HEK293 (cell line): ENCODE measurements around the gene HOXC10.

ENCODE experiments used
- CTCF ChIA-PET: fragments of 350-600 bp; formaldehyde crosslinking; extraction: SDS; loops from one replicate; lab custom pipeline; 2021; ENCODE audit warnings: antibody characterized with exemption; lab: Yijun Ruan, JAX
- POLR2A ChIA-PET: fragments of 300-600 bp; formaldehyde crosslinking; extraction: SDS; loops from one replicate; lab custom pipeline; 2020; ENCODE audit warnings: antibody characterized with exemption, inconsistent platforms; lab: Yijun Ruan, JAX
- H3K27ac ChIP-seq: fragments of 200-500 bp; sonication (Bioruptor generic); 2 replicates; pipeline ENCODE4 v1.5.1; 2014; ENCODE audit warnings: low read depth, low read length, control low read depth, inconsistent platforms; ENCODE audit errors: extremely low read depth
- H3K36me3 ChIP-seq, 2 experiments: fragments of 200-500 bp in 1 of 2; sonication (Bioruptor generic) in 1 of 2; 1 replicate in 1 of 2; 2 replicates in 1 of 2; pipeline ENCODE4 v1.5.1; 2014 to 2017; ENCODE audit warnings: inconsistent platforms in 2 of 2, low read length in 2 of 2; ENCODE audit not compliant: control insufficient read depth in 2 of 2, insufficient read depth in 1 of 2
- H3K4me1 ChIP-seq: fragments of 200-500 bp; sonication (Bioruptor generic); 2 replicates; pipeline ENCODE4 v1.5.1; 2014; ENCODE audit warnings: mild to moderate bottlenecking, low read length, inconsistent platforms; ENCODE audit not compliant: control insufficient read depth, insufficient read depth
- H3K4me3 ChIP-seq: 2 replicates; pipeline ENCODE4 v1.5.1; 2011; ENCODE audit warnings: low read depth, mild to moderate bottlenecking, control low read depth, low read length, moderate library complexity
- H3K9me3 ChIP-seq: fragments of 200-500 bp; sonication (Bioruptor generic); 2 replicates; pipeline ENCODE4 v1.5.1; 2014; ENCODE audit warnings: low read depth, low read length, inconsistent platforms; ENCODE audit not compliant: control insufficient read depth, insufficient read depth
- GLIS2 ChIP-seq: fragments of 450-650 bp; formaldehyde crosslinking; IDR thresholded peaks from 2 replicates; pipeline ENCODE4 v1.5.1; 2016; ENCODE audit warnings: missing biosample characterization, missing genetic modification characterization
- HOXA7 ChIP-seq: sonication (generic); formaldehyde crosslinking; IDR thresholded peaks from 2 replicates; pipeline ENCODE4 v1.8.1; 2022; ENCODE audit warnings: missing genetic modification reagents, borderline replicate concordance
- PRDM1 ChIP-seq: fragments of 450-650 bp; formaldehyde crosslinking; IDR thresholded peaks from 2 replicates; pipeline ENCODE4; 2016; ENCODE audit warnings: missing biosample characterization, missing genetic modification characterization
- SP2 ChIP-seq: fragments of 450-650 bp; formaldehyde crosslinking; IDR thresholded peaks from 2 replicates; pipeline ENCODE4 v1.5.1; 2016; ENCODE audit warnings: missing biosample characterization, missing genetic modification characterization
- WT1 ChIP-seq: fragments of 450-650 bp; formaldehyde crosslinking; IDR thresholded peaks from 2 replicates; pipeline ENCODE4 v1.5.1; 2016; ENCODE audit warnings: missing biosample characterization, missing genetic modification characterization
- ZBTB8A ChIP-seq: fragments of 450-650 bp; formaldehyde crosslinking; IDR thresholded peaks from 2 replicates; pipeline ENCODE4 v1.5.1; 2016; ENCODE audit warnings: missing biosample characterization, missing genetic modification characterization
- ZEB2 ChIP-seq: fragments of 450-650 bp; formaldehyde crosslinking; IDR thresholded peaks from 2 replicates; pipeline ENCODE4 v1.5.1; 2016; ENCODE audit warnings: missing biosample characterization, missing genetic modification characterization
- ZFHX2 ChIP-seq: fragments of 450-650 bp; formaldehyde crosslinking; conservative IDR thresholded peaks from 2 replicates; pipeline ENCODE4 v1.5.1; 2016; ENCODE audit warnings: missing biosample characterization, missing genetic modification characterization
- ZNF112 ChIP-seq: fragments of 450-650 bp; formaldehyde crosslinking; IDR thresholded peaks from 2 replicates; pipeline ENCODE4 v1.5.0; 2017; ENCODE audit warnings: missing biosample characterization, missing genetic modification characterization
- ZNF132 ChIP-seq: fragments of 450-650 bp; formaldehyde crosslinking; IDR thresholded peaks from 2 replicates; pipeline ENCODE4 v1.5.1; 2017; ENCODE audit warnings: missing biosample characterization, missing genetic modification characterization, borderline replicate concordance
- ZNF146 ChIP-seq: fragments of 450-650 bp; formaldehyde crosslinking; IDR thresholded peaks from 2 replicates; pipeline ENCODE4 v1.5.1; 2016; ENCODE audit warnings: missing biosample characterization, missing genetic modification characterization
- ZNF155 ChIP-seq: fragments of 450-650 bp; formaldehyde crosslinking; IDR thresholded peaks from 2 replicates; pipeline ENCODE4 v1.5.1; 2016; ENCODE audit warnings: missing biosample characterization, missing genetic modification characterization
- ZNF169 ChIP-seq: fragments of 450-650 bp; formaldehyde crosslinking; IDR thresholded peaks from 2 replicates; pipeline ENCODE4 v1.5.1; 2016; ENCODE audit warnings: missing biosample characterization, missing genetic modification characterization
- ZNF174 ChIP-seq: fragments of 450-650 bp; formaldehyde crosslinking; IDR thresholded peaks from 2 replicates; pipeline ENCODE4 v1.5.0; 2017; ENCODE audit warnings: missing biosample characterization, mild to moderate bottlenecking, missing genetic modification characterization
- ZNF2 ChIP-seq: fragments of 450-650 bp; formaldehyde crosslinking; IDR thresholded peaks from 2 replicates; pipeline ENCODE4 v1.5.1; 2016; ENCODE audit warnings: missing biosample characterization, missing genetic modification characterization
- ZNF311 ChIP-seq: fragments of 450-650 bp; formaldehyde crosslinking; IDR thresholded peaks from 2 replicates; pipeline ENCODE4 v1.5.1; 2017; ENCODE audit warnings: missing biosample characterization, missing genetic modification characterization, borderline replicate concordance
- ZNF366 ChIP-seq: fragments of 450-650 bp; formaldehyde crosslinking; conservative IDR thresholded peaks from 2 replicates; pipeline ENCODE4 v1.5.1; 2016; ENCODE audit warnings: missing biosample characterization, missing genetic modification characterization
- ZNF37A ChIP-seq: fragments of 450-650 bp; IDR thresholded peaks from 2 replicates; pipeline ENCODE4 v1.5.1; 2018; ENCODE audit warnings: missing biosample characterization, missing genetic modification characterization
- ZNF624 ChIP-seq: fragments of 450-650 bp; formaldehyde crosslinking; IDR thresholded peaks from 2 replicates; pipeline ENCODE4 v1.5.1; 2017; ENCODE audit warnings: missing biosample characterization, missing genetic modification characterization
- ZNF629 ChIP-seq: fragments of 450-650 bp; formaldehyde crosslinking; IDR thresholded peaks from 2 replicates; pipeline ENCODE4 v1.5.1; 2017; ENCODE audit warnings: missing biosample characterization, missing genetic modification characterization
- ZNF654 ChIP-seq: fragments of 450-650 bp; formaldehyde crosslinking; IDR thresholded peaks from 2 replicates; pipeline ENCODE4 v1.5.1; 2016; ENCODE audit warnings: low read depth, missing biosample characterization, missing genetic modification characterization
- ZNF707 ChIP-seq: fragments of 450-650 bp; formaldehyde crosslinking; IDR thresholded peaks from 2 replicates; pipeline ENCODE4 v1.5.1; 2016; ENCODE audit warnings: missing biosample characterization, missing genetic modification characterization
- TF ChIP-seq, protein P1 (sequence below): fragments of 450-650 bp; formaldehyde crosslinking; IDR thresholded peaks from 2 replicates; pipeline ENCODE4 v1.5.1; 2016; ENCODE audit warnings: missing biosample characterization, missing genetic modification characterization
- TF ChIP-seq, protein P2 (sequence below): fragments of 450-650 bp; formaldehyde crosslinking; conservative IDR thresholded peaks from 2 replicates; pipeline ENCODE4 v1.5.1; 2016; ENCODE audit warnings: low read depth, missing biosample characterization, missing genetic modification characterization
- TF ChIP-seq, protein P3 (sequence below): fragments of 450-650 bp; formaldehyde crosslinking; IDR thresholded peaks from 2 replicates; pipeline ENCODE4 v1.5.1; 2016; ENCODE audit warnings: missing biosample characterization, missing genetic modification characterization

HOXC10 gene

DNA sequence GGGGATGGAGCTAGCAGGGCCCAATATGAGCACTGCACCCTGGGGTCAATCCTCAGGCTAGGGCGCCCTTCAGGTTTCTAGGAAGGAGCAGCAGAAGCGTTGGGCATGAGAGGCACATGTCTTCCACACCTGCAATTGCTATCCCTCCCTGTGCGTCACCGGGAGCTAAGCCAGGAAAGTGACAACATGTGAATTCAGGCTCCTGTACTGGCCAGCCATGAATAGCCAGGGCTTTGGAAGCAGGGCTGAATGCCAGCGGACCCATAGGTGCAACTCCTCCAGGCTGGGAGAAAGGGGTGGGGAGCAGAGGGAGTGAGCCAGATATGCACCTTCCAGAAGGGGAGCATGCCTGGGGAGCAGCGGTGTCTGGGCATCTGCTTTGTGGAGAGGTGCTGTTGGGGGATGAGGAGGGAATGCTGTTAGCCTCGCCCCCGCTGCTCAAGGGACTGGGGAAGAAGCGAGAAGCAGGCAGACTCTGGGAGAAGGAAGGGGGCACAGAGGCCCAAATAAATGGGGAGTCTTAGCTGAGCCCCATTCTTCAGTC, 54.0 kb downstream of the HOXC10 start (continued):
- no peak for TF ChIP-seq ZNF654 (tag by site-specific recombination)
- TF ChIP-seq ZNF366, result peak; percentile 81
- peak; percentile 22 for TF ChIP-seq ZNF2
- no peak for TF ChIP-seq ZNF311
- no peak for TF ChIP-seq ZNF112 (tag by site-specific recombination)
- TF ChIP-seq ZNF174 (tag by site-specific recombination), result no peak
- peak; percentile 30; the same call in 1 of the 2 replicates for TF ChIP-seq ZEB2 (tag by site-specific recombination)
- no peak for TF ChIP-seq ZNF37A (tag by site-specific recombination)
- no peak for TF ChIP-seq ZNF624 (tag by site-specific recombination)

DNA sequence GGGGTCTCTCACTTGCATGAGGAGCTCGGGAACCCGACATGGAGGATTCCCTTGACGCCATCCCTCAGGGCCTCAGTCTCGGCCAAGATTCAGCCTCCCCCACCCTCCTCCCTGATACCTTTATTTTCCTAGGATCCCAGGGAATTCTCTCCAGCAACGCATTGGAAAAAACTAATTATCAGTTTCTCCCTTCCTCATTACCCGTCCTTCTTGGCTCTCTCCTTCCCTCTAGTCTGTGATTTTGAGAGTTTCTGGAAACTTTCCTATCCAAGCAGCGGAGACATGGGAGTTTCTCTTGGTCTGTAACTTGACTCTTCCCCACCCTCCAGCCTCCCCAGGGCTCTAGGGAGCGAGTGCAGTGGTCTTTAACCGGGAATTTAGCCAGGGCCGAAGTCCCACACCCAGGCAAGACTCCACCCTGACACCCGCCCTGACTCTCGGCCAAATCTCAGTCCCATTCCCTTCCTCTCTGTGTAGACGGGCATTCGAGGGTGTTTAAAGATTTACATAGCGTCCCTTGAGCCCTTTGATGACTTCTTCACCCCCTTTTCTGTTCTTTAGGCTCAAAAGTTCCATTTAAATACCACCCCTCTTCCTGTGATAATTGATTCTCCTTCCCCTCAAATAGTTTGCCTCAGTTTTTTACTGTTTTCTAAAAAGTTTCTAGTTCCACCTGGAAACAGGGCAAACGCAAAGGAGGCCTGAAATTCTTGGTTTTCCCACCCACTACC, 54.6 kb downstream of the HOXC10 start:
- H3K36me3 ChIP-seq, result peaks cover 3 to 12% of the 10 kb centered on the region in 2 experiments; a peak in 2 of 3 replicates
- ChIA-PET CTCF (interaction anchor here (0.8 to 2.1 kb wide), 5 partner anchors 17 to 152 kb away, joined by 3 to 6 read pairs (median 5); partner anchors contain the start of gene HOXC8), POLR2A (interaction anchor here (0.6 to 1.0 kb wide), 2 partner anchors 17 to 96 kb away, joined by 3 read pairs; no protein-coding TSS in a partner anchor)
- no peak overlapping the region for H3K4me3 ChIP-seq
- peak overlapping the region; percentile 100 for H3K27ac ChIP-seq
- peaks cover 74% of the 10 kb centered on the region for H3K4me1 ChIP-seq
- no peaks in the 10 kb centered on the region for H3K9me3 ChIP-seq
- TF ChIP-seq ZNF155 (tag by site-specific recombination) (no peak), PRDM1 (tag by site-specific recombination) (peak; percentile 89), HOXA7 (CRISPR knock-in tag) (no peak), ZEB2 (tag by site-specific recombination) (peak; percentile 40; the same call in 1 of the 2 replicates), ZNF169 (tag by site-specific recombination) (no peak), ZNF707 (tag by site-specific recombination) (no peak), ZNF629 (tag by site-specific recombination) (0 out of 2 replicates have a peak, but pooled peaks have one; percentile 7), ZNF146 (no peak), SP2 (tag by site-specific recombination) (no peak), GLIS2 (tag by site-specific recombination) (peak; percentile 58), ZFHX2 (peak; percentile 29; the same call in 1 of the 2 replicates), WT1 (peak; percentile 92), ZBTB8A (tag by site-specific recombination) (peak; percentile 33), ZNF132 (tag by site-specific recombination) (no peak)
- TF ChIP-seq, protein P1, sequence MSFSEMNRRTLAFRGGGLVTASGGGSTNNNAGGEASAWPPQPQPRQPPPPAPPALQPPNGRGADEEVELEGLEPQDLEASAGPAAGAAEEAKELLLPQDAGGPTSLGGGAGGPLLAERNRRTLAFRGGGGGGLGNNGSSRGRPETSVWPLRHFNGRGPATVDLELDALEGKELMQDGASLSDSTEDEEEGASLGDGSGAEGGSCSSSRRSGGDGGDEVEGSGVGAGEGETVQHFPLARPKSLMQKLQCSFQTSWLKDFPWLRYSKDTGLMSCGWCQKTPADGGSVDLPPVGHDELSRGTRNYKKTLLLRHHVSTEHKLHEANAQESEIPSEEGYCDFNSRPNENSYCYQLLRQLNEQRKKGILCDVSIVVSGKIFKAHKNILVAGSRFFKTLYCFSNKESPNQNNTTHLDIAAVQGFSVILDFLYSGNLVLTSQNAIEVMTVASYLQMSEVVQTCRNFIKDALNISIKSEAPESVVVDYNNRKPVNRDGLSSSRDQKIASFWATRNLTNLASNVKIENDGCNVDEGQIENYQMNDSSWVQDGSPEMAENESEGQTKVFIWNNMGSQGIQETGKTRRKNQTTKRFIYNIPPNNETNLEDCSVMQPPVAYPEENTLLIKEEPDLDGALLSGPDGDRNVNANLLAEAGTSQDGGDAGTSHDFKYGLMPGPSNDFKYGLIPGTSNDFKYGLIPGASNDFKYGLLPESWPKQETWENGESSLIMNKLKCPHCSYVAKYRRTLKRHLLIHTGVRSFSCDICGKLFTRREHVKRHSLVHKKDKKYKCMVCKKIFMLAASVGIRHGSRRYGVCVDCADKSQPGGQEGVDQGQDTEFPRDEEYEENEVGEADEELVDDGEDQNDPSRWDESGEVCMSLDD (tag by site-specific recombination), result no peak; the same call in 1 of the 2 replicates
- TF ChIP-seq, protein P2, sequence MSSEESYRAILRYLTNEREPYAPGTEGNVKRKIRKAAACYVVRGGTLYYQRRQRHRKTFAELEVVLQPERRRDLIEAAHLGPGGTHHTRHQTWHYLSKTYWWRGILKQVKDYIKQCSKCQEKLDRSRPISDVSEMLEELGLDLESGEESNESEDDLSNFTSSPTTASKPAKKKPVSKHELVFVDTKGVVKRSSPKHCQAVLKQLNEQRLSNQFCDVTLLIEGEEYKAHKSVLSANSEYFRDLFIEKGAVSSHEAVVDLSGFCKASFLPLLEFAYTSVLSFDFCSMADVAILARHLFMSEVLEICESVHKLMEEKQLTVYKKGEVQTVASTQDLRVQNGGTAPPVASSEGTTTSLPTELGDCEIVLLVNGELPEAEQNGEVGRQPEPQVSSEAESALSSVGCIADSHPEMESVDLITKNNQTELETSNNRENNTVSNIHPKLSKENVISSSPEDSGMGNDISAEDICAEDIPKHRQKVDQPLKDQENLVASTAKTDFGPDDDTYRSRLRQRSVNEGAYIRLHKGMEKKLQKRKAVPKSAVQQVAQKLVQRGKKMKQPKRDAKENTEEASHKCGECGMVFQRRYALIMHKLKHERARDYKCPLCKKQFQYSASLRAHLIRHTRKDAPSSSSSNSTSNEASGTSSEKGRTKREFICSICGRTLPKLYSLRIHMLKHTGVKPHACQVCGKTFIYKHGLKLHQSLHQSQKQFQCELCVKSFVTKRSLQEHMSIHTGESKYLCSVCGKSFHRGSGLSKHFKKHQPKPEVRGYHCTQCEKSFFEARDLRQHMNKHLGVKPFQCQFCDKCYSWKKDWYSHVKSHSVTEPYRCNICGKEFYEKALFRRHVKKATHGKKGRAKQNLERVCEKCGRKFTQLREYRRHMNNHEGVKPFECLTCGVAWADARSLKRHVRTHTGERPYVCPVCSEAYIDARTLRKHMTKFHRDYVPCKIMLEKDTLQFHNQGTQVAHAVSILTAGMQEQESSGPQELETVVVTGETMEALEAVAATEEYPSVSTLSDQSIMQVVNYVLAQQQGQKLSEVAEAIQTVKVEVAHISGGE, result 0 out of 2 replicates have a peak, but pooled peaks have one; percentile 4
- TF ChIP-seq, protein P3, sequence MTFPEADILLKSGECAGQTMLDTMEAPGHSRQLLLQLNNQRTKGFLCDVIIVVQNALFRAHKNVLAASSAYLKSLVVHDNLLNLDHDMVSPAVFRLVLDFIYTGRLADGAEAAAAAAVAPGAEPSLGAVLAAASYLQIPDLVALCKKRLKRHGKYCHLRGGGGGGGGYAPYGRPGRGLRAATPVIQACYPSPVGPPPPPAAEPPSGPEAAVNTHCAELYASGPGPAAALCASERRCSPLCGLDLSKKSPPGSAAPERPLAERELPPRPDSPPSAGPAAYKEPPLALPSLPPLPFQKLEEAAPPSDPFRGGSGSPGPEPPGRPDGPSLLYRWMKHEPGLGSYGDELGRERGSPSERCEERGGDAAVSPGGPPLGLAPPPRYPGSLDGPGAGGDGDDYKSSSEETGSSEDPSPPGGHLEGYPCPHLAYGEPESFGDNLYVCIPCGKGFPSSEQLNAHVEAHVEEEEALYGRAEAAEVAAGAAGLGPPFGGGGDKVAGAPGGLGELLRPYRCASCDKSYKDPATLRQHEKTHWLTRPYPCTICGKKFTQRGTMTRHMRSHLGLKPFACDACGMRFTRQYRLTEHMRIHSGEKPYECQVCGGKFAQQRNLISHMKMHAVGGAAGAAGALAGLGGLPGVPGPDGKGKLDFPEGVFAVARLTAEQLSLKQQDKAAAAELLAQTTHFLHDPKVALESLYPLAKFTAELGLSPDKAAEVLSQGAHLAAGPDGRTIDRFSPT (tag by site-specific recombination), result peak; percentile 18; the same call in 1 of the 2 replicates
